Gastrocnemius medialis (tissue), 4 donors: ENCODE data around the gene TUBB2A. TPM values are rescaled to one million over a fixed set of nuclear protein-coding genes. Genes with fewer than 3 reads are reported as not detected.

ENCODE experiments used
- ATAC-seq, 2 donors: fragments of 150-250 bp; one replicate each; pipeline ENCODE4 v1.9.1; 2016
- DNase-seq, 2 donors: peaks; one replicate each; pipeline ENCODE4 v3.0.0-alpha.2; 2019
- H3K27ac ChIP-seq, 4 donors: fragments of 200-600 bp; sonication (generic); 1 replicate in 1 of 4; 2 replicates in 3 of 4; pipeline ENCODE4 v1.5.1; 2016 to 2018; ENCODE audit warnings: mild to moderate bottlenecking in 2 of 4, moderate library complexity in 1 of 4
- H3K27me3 ChIP-seq, 3 donors: fragments of 200-600 bp; sonication (generic) in 2 of 3; 1 replicate in 1 of 3; 2 replicates in 2 of 3; pipeline versions ENCODE4 v1.5.1 to v1.6.0; 2016 to 2019; ENCODE audit warnings: mild to moderate bottlenecking in 1 of 3, moderate library complexity in 1 of 3
- H3K36me3 ChIP-seq, 2 donors: fragments of 200-600 bp; sonication (generic) in 1 of 2; one replicate each; pipeline ENCODE4 v1.5.1; 2017 to 2018
- H3K4me1 ChIP-seq, 2 donors: fragments of 200-600 bp; sonication (generic) in 1 of 2; one replicate each; pipeline ENCODE4 v1.5.1; 2016 to 2017; ENCODE audit warnings: mild to moderate bottlenecking in 2 of 2
- H3K4me3 ChIP-seq, 4 donors: fragments of 200-600 bp; sonication (generic) in 3 of 4; 1 replicate in 1 of 4; 2 replicates in 3 of 4; pipeline ENCODE4 v1.5.1; 2016 to 2019; ENCODE audit warnings: mild to moderate bottlenecking in 2 of 4
- H3K9me3 ChIP-seq, 3 donors: fragments of 200-600 bp; sonication (generic) in 2 of 3; 1 replicate in 1 of 3; 2 replicates in 2 of 3; pipeline ENCODE4 v1.5.1; 2016 to 2019
- POLR2A ChIP-seq, 2 donors: fragments of 450-650 bp; IDR thresholded peaks; one replicate each; pipeline ENCODE4 v1.6.1; 2017; ENCODE audit warnings: antibody characterized with exemption in 2 of 2, mild to moderate bottlenecking in 2 of 2, moderate library complexity in 2 of 2
- in situ Hi-C, 4 donors: fragments of 200-750 bp; cut with MboI; loops; one replicate each; pipeline versions ENCODE4 v1.15.0 to v1.8.0; 2017; ENCODE audit warnings: low sequenced_read_pairs in 4 of 4
- intact Hi-C: fragments of 100-400 bp; cut with DNase I; formaldehyde crosslinking; loops from one replicate; pipeline ENCODE4 v1.15.1; 2023; ENCODE audit warnings: low total_unique reads
- total RNA-seq, 4 donors: library from RNA; depleted of rRNA; stranded (reverse); fragments of >200 nt; gene quantifications; one replicate each; pipeline versions ENCODE4 v1.1.0 to v1.2.3, GENCODE V29; 2016
- TF ChIP-seq, protein P1 (sequence below), 5 experiments: fragments of 450-650 bp in 3 of 5; fragments of 200-600 bp in 2 of 5; sonication (generic) in 2 of 5; IDR thresholded peaks in 4 of 5; conservative IDR thresholded peaks in 1 of 5; 1 replicate in 4 of 5; 2 replicates in 1 of 5; pipeline ENCODE4 v1.5.1; 2016 to 2019; ENCODE audit warnings: antibody characterized with exemption in 5 of 5, mild to moderate bottlenecking in 3 of 5, moderate library complexity in 3 of 5

Gene TUBB2A
- total RNA-seq, 4 donors from 2014 or later, result 18.9 to 53.1 (median 27.0) TPM

DNA sequence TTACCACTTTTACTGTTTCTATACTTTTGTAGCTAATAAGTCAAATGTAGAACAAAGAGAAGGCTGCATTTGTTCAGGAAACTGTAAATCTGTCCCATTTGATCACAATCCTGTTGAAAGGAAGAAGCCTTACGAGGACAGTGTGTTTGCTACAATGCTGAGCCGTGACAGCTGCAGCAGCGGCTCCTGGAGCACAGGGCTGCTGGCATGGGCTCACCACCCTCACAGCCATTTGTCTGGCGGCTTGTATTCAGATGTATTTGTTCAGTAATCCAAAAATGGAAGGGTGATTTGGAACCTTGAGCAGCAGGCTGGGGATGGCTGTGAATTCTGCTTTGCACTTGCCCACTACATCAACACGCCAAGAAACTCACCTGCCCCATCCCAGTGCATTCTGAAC is 5.7 kb downstream of the TUBB2A start:
- ATAC-seq (peak in 1 of 2 donors; percentile 33), DNase-seq (no peak)
- H3K27ac ChIP-seq, result peak overlapping the region in 3 of 4 donors; percentile 7 to 45 (median 36)
- intact Hi-C loops, result loop anchor here (2.0 kb wide), 1 partner anchor 21 kb away; no protein-coding TSS in a partner anchor
- TF ChIP-seq POLR2A (IDR thresholded peaks at IDR 0.05), result no peak
- TF ChIP-seq, protein P1, sequence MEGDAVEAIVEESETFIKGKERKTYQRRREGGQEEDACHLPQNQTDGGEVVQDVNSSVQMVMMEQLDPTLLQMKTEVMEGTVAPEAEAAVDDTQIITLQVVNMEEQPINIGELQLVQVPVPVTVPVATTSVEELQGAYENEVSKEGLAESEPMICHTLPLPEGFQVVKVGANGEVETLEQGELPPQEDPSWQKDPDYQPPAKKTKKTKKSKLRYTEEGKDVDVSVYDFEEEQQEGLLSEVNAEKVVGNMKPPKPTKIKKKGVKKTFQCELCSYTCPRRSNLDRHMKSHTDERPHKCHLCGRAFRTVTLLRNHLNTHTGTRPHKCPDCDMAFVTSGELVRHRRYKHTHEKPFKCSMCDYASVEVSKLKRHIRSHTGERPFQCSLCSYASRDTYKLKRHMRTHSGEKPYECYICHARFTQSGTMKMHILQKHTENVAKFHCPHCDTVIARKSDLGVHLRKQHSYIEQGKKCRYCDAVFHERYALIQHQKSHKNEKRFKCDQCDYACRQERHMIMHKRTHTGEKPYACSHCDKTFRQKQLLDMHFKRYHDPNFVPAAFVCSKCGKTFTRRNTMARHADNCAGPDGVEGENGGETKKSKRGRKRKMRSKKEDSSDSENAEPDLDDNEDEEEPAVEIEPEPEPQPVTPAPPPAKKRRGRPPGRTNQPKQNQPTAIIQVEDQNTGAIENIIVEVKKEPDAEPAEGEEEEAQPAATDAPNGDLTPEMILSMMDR (IDR thresholded peaks at IDR 0.05 in 4 of 5, conservative IDR thresholded peaks at IDR 0.05 in 1 of 5), result no peak
- in situ Hi-C loops, result no loop called here
- H3K4me1 ChIP-seq, result peaks cover 5 to 11% of the 10 kb centered on the region in 2 donors
- no peaks in the 10 kb centered on the region for H3K9me3 ChIP-seq
- peaks cover 0 to 13% of the 10 kb centered on the region in 2 donors for H3K36me3 ChIP-seq
- H3K27me3 ChIP-seq, result no peaks in the 10 kb centered on the region
- no peak overlapping the region for H3K4me3 ChIP-seq

DNA sequence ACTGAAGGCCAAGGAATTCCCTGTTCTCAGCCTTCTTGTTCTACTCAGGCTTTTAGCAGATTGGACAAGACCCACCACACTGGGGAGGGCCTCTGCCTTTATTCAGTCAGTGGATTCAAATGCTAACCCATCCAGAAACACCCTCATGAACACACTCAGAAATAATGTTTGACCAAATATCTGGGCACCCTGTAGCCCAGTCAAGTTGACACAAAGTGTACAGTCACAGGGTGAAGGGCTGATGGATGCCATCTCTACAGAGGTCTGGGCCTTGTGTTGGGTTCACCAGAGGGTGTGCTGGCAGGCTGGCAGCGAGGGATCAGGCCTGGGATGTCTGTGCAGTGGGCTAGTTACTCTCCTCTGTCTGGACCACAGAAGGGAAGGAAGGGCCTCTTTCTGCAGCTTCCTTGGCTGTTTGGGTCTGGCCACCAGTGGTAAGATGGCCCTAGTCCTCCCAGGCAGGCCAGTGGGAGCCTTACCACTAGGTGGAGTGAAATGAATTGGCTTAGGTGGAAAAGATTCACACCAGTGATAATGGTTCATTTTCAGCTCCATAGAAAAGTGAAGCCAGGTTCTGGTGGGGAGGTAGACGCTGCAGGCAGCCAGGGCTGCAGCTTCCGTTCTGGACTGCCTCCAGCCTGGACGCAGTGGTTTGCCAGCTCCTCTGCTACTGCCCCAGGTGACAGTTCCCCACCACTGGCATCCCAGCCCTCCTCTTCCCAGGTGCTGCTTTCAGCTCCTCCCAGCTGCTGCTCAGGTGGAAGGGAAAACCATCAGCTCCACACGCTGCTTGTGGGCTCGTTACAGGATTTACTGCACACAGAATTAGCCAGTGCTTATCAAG is 9.2 kb downstream of the TUBB2A start:
- Histone ChIP-seq H3K4me1 (peaks cover 3 to 11% of the 10 kb centered on the region in 2 donors), H3K9me3 (no peaks in the 10 kb centered on the region), H3K27ac (no peak overlapping the region), H3K4me3 (no peak overlapping the region), H3K36me3 (peaks cover 0 to 21% of the 10 kb centered on the region in 2 donors), H3K27me3 (no peaks in the 10 kb centered on the region)
- DNase-seq, result no peak
- intact Hi-C loops (no loop called here), in situ Hi-C loops (loop anchor here in 1 of 4 donors (25.0 kb wide), 1 partner anchor 589 kb away; no protein-coding TSS in a partner anchor)
- ATAC-seq, result no peak
- TF ChIP-seq POLR2A (IDR thresholded peaks at IDR 0.05), result no peak
- TF ChIP-seq, protein P1 (IDR thresholded peaks at IDR 0.05 in 4 of 5, conservative IDR thresholded peaks at IDR 0.05 in 1 of 5), result no peak

DNA sequence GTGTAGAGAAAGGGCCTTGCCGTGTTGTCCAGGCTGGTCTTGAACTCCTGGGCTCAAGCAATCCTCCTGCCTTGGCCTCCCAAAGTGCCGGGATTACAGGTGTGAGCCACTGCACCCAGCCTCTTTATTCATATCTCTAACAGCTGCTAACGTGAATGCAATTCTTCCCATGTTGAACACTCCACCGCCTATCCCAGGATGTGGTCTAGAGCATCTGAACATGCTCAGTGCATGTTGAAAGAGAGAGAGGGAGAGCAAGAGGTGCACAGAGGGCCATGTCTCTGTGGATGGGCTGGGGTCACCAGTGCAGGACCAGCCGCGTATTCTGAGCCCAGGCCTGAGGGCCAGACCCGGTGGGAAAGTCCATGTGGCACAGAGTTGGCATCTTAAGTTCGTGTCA is 12.8 kb downstream of the TUBB2A start:
- Histone ChIP-seq H3K4me1 (peaks cover 4 to 5% of the 10 kb centered on the region in 2 donors), H3K27ac (no peak overlapping the region), H3K27me3 (no peaks in the 10 kb centered on the region), H3K36me3 (peaks cover 2 to 52% of the 10 kb centered on the region in 2 donors), H3K4me3 (no peak overlapping the region), H3K9me3 (no peaks in the 10 kb centered on the region)
- no peak for TF ChIP-seq POLR2A (IDR thresholded peaks at IDR 0.05)
- TF ChIP-seq, protein P1 (IDR thresholded peaks at IDR 0.05 in 4 of 5, conservative IDR thresholded peaks at IDR 0.05 in 1 of 5), result no peak
- DNase-seq (no peak), ATAC-seq (no peak)
- in situ Hi-C loops, result loop anchor here in 1 of 4 donors (25.0 kb wide), 1 partner anchor 593 kb away; no protein-coding TSS in a partner anchor
- intact Hi-C loops, result no loop called here

DNA sequence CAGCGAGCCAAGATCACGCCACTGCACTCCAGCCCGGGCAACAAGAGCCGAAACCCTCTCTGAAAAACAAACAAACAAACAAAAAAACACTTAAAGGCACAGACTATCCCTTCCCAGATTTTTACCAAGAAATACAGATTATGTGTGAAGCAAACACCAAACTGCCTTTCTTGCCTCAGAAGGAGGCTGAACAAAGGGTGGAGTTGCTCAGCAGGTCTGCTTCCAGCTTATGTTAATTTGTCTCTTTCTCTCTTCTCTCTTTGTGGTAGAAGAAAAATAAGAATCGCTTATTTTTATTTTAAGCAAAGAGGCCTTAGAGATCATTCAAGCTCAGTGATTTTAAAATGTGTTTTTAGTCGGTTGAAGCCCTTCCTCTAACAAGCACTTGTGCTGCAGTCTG is 14.2 kb downstream of the TUBB2A start:
- ATAC-seq, result no peak
- intact Hi-C loops, result no loop called here
- in situ Hi-C loops, result loop anchor here in 1 of 4 donors (25.0 kb wide), 1 partner anchor 594 kb away; no protein-coding TSS in a partner anchor
- Histone ChIP-seq H3K27ac (no peak overlapping the region), H3K4me1 (peaks cover 8 to 17% of the 10 kb centered on the region in 2 donors), H3K4me3 (no peak overlapping the region), H3K36me3 (peaks cover 2 to 46% of the 10 kb centered on the region in 2 donors), H3K9me3 (no peaks in the 10 kb centered on the region), H3K27me3 (no peaks in the 10 kb centered on the region)
- no peak for DNase-seq
- TF ChIP-seq, protein P1 (IDR thresholded peaks at IDR 0.05 in 4 of 5, conservative IDR thresholded peaks at IDR 0.05 in 1 of 5), result no peak
- no peak for TF ChIP-seq POLR2A (IDR thresholded peaks at IDR 0.05)
